Bone marrow (tissue), 2 donors: ENCODE measurements around the gene ACIN1.
"Not testable (repeated sequence)": the region's sequence is repeated elsewhere in the genome, so short reads cannot be mapped to it uniquely, and the experiment has no call there.

Experiments used
- DNase-seq, 2 donors: peaks; one replicate each; lab custom pipeline; 2025; lab: John Stamatoyannopoulos, UW

The ACIN1 gene

DNA sequence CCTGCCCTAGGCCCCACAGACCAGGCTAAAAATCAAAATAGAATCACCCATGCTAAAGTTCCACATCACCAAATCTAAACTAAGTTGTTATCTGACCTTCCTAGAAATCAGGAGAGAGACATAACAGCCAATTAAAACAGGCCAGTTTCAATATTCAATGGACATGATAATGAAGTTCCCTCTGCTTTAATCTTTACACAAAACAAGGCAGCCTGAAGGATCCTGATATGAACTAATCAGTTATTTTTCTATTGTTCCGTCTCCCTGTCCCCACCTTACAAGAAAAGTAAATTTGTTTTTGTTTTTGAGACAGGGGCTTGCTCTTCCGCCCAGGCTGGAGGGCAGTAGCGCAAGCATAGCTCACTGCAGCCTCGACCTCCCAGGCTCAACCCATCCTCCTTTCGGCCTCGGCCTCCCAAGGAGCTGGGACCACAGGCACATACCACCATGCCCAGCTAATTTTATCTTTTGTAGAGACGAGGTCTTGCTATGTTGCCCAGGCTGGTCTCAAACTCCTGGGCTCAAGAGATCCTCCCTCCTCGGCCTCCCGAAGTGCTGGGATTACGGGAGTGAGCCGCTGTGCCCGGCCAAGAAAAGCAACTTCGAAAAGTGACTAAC lies 29.5 kb upstream of the ACIN1 start:
- no peak for DNase-seq

DNA sequence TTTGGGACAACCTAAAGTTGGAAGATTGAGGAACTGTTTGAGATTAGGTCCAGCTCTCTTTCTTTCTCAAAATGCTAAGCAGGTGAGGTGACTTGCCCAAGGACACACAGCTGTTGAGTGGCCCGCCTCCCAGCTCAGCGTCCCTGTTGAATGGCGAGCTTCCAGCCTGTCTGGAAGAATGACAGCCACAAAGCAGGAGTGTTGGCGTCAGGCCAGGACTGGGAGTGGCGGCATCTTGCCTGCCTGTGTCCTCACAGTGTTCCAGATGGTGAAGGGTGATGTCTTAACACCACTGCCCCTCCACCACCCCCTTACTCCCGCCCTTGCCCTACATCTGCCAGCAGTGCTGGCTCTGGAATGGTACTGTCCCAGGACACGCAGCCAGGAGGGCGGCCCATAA lies 28.5 kb upstream of the ACIN1 start:
- DNase-seq = no peak

DNA sequence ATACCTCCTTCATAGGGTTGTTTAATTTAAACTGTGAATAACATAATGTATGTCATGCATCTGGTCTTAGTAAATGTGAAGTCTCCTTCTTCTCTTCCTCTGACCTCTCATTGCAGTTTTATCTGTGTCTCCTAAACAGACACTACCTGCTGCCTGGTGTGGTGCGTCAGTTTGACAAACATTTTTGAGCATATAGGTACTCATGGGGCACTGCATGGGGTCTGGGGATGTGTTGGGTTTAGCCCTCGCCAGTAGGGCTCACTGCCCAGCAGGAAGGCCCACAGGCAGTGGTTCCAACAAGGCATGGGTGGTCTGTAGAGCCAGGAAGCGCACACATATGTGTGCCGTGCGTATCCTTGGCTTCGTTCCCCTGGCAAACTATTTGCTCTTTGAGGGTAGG lies 27.1 kb upstream of the ACIN1 start:
- DNase-seq = no peak

GRCh38 chr14:23121361-23121771 lies 26.4 kb upstream of the ACIN1 start:
- DNase-seq = no peak

GRCh38 chr14:23120541-23121251 lies 25.8 kb upstream of the ACIN1 start:
- peak; percentile 62 to 68 for DNase-seq

DNA sequence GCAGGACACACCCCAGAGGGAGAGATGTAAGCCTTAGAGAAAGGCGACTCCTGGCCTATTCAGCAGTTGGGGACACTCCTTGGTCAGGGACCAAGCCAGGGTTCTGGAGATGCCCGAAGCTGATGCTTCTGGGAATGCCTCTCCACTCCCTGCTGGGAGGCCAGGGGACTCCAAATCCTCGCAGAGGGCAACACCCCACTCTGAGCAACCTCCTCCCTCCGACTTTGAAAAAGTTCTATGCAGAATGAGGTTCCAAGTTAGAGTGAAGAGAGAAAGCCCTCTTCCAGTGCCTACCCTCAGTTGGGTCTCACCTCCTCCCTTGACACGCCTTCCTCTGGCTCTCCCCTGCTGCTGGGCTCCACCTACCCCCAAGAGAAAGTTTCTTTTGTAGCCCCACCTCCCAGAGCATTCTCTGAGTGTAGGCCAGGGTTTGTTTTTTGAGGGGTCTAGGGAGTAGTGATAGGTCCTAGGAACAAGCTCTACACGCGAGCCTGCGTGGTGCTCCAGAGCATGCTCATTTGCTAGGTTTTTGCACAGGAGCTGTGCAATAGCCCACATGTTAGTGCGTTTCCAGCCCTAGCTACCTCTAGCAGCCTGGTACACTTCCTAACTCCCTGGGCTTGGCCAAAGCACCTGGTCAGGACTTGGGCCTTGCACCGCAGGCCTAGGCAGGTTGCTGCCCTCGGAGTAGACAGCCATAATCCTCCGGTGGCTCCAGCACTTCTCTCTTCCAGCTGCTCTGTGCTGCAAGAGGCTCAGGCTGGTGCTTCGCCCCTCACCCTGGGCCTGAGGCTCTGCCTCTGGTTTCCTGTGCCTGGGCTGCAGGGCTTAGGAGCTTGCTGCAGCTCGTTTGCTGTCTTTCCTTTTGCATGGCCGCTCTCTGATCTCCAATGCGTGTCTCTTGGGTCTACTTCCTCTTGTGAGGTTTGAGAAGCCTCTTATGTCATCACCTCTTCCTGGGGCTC lies 24.7 kb upstream of the ACIN1 start:
- peak in 1 of 2 donors; percentile 40 for DNase-seq

DNA sequence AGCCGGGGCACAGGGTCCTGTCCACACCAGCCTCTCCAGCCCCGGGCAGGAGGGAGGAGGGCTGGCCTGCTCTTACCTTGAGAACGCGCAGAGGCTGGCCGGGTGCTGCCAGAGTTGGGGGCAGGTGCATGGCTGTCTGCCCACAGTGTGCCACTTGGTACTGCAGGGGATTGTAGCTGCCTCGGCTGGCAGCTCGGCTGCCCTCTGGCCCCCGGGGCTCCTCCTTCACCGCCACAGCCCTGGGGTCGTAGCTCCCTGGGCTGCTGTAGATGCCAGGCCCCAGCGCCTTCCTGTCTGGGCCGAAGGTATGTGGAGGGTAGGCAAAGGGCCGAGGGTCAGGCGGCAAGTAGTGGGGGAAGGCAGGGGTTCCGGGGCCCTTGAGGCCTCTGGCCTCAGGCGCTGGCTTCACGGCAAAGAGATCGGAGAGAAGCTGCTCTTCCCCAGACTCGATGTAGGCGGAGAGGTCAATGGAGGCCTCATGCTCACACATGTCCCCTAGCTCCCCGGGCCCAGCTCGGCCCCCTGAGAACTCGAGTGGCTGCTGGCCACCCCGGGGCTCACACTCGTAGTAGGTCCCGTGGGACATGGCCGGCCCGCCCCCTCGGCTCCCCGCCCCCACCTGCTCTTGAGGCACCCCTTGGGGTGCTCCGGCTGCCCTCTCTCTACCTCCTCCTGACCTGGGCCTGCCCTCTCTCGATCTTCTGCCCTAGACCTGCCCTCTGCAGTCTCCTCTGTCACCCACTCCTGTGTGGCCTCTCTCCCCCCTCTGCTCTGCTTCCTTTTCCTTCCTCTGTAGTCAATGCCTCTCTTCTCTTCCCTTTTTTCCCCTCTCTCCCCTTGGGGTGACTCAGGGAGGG lies 23.8 kb upstream of the ACIN1 start, which contains the start of gene CEBPE:
Gene CEBPE, minus strand, starts transcription at position 750 of the 857 bp plus-strand sequence. Its CDS starts 164 bp downstream, at position 586.
- DNase-seq = no peak

DNA sequence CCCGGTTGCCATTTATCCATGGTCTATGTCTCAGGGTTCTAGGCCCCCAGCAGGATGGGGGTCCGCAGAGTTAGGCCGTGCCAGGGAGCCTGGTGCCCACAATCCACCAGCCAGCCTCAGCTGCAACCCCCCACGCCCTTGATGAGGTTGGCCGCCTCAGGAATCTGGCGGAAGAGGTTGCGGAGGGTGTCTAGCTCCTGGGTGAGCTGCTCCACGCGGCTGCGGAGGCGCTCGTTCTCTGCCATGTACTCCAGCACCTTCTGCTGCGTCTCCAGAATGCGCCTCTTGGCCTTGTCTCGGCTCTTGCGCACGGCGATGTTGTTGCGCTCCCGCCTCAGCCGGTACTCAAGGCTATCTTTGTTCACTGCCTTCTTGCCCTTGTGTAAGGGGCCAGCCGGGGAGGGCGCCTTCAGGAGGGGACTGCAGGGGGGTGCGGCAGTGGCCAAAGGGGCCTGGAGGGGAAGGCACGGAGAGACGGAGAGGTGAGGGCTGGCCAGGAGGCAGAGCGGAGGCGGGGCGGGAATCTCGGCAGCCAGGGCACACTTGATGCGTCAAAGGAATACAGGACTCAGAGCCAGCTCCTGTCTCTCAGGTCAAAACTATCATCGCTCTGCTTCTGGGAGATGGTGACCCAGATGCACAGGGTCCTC lies 22.6 kb upstream of the ACIN1 start:
- no peak for DNase-seq

- no peak for DNase-seq
These were observed 21.0 kb upstream of the ACIN1 start for GRCh38 chr14:23115918-23116317.

GRCh38 chr14:23115039-23115731 lies 20.2 kb upstream of the ACIN1 start:
- no peak for DNase-seq

DNA sequence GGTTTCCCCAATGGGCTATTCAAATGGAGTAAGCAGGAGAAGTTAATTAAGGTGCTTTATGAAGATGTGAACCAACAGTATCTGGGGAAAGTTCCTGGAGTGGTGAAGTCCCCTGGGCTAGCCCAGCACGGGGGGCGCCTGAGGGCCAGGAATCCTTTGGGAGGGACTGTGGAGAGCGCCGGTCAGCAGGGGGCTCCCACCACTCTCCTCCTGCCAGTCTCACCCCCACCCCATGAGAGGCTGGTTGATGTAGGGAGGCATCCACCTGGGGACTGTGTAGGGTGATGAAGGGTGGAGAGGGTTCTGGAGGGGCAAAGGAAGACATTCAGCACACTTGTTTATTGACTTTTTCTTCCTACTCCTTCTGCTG lies 19.7 kb upstream of the ACIN1 start:
- no peak for DNase-seq

DNA sequence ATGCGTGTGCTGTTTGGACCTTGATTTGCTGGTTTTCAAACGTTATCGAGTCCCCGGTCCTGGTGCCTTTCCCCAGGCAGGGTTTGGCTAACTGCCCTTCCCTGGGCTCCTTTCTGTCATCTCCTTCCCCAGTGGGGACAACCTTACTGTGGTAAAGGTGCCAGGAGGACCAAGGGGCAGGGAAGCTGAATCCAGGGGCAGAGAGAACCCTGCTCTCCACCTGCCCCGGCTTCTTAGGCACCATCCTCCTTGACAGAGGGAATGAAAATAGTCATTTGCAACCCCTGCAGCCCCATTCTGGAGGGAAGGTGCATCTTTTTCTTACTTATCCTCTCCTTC lies 19.2 kb upstream of the ACIN1 start:
- DNase-seq = no peak

DNA sequence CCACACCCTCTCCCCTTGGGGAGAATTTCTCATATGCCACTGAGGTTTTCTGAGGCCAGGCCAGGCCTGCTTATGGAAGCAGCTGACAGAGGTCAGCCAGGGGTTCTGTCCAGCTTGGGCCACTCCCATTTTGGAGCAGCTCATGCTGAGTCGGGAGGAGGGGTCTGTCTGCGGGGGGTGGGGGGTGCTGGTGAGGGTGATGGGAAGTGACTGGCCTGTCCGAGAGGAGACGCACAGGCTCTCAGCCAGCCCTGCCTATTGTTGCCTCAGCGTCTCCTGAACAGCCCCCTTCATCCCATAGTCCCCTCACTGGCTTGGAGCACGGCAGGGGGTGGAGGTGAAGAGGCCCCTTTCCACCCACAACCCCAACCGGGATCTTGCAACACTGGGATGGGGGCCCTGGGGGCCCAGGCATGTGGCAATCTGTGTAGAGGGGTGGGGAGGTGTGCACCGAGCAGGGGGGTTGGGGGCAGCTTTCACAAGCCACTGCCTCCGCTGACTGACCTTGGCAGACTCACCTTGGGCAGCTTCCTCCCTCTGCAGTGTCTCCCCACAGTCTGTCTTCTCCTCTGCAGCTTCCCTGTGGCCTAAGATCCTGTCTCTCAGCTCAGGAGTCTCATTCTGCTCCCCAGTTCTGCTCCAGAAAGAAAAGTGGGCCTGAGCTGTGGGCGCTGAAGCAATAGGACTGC lies 18.6 kb upstream of the ACIN1 start:
- no peak for DNase-seq

DNA sequence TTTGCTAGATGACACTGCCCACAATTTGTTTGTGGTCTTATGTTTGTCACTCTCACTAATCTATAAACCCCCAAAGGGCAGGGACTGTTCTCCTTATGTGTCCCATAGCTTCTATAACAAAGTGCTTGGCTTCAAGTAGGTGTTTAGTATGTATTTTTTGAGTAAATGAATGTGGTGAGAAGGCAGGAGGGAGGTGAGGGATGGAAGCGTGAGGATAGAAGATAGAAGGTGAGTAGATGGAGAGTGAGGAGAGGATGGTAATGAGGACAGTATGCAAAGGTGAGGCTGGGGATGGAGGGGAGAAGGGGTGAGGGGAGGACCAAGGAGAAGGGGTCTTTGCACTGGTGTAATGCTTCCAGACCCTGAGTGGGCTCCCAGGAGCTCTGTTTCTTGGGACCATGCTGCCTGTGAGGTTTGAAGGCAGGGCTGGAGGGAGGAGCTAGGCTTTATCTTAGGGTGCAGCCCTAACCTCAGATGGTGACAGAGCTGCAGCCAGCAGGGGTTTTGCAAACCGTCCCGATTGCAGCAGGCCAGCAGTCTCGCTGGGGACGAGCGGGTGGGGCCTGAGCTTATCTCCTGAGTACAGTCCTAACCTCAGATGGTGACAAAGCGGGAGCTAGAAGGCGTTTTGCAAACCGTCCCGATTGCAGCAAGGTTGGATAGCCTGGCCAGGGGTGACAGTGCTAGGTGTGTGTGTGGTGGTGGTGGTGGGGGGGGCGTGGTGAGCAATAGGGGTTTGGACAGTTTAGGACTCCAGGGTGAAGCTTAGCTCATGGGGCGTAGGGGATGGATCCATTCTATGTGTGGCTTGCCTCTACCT lies 17.6 kb upstream of the ACIN1 start:
- DNase-seq = peak; percentile 11 to 12

DNA sequence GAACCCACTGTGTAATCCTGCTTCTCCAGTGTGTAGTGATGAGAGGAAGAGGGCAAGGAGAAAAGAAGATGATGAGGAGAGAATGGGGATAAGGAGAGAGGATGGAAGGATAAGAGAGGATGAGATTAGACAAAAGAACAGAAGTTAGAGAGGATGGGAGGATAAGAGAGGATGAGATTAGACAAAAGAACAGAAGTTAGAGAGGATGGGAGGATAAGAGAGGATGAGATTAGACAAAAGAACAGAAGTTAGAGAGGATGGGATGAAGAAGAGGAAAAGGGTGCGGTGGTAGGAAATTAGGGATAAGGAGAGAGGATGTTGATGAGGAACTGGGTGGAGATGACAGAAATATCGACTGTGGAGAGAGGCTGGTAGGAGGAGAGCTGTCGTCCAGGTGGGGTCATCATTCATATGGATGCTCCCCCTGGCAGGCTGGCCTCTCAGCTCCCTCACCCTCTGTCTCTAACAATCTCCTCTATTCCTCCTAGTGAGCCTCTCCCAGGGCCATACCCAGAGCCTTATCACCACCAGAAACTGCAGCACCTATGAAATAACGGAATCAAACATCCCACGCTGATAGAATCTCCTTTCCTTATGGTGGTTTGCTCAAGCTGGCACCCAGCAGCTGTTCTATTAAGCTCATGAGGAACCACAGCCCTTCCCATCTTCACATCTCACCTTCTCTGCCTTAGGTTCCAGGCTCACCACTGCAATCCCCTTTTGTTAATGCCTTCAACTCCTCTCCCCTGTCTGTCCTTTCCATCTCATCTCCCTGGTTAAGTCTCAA lies 15.8 kb upstream of the ACIN1 start:
- no peak for DNase-seq

- DNase-seq = no peak
These were observed 14.8 kb upstream of the ACIN1 start for GRCh38 chr14:23109769-23110168.

DNA sequence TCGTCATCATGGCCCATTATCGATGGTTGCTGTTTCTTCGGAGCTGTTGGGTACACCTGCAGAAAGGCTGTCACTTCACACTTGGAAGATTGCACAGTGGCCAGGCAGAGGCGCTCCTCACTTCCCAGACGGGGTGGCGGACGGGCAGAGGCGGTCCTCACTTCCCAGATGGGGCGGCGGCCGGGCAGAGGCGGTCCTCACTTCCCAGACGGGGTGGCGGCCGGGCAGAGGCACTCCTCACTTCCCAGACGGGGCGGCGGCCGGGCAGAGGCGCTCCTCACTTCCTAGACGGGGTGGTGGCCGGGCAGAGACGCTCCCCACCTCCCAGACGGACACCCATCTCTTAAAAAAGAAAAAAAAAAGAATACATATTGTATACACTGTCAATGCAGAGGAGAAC lies 13.2 kb upstream of the ACIN1 start:
- DNase-seq = not testable (repeated sequence)

DNA sequence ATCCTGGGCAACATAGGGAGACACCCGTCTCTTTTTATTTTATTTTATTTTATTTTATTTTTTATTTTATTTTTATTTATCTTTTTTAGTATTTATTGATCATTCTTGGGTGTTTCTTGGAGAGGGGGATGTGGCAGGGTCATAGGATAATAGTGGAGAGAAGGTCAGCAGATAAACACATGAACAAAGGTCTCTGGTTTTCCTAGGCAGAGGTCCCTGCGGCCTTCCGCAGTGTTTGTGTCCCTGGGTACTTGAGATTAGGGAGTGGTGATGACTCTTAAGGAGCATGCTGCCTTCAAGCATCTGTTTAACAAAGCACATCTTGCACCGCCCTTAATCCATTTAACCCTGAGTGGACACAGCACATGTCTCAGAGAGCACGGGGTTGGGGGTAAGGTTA lies 12.7 kb upstream of the ACIN1 start:
- DNase-seq = not testable (repeated sequence)

DNA sequence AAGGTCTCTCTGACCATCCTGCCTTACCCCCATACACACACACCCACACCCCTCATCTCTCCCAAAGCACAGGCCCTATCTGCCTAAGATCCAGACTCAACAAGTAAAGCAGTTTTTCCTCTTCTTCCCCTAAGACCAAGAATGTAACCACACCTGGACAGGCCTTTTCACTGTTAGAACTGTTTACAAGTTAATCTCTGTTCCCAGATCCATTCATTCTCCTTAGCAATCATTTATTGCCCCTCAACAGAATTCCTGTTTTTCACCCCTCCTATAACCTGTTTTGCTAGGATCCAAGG lies 11.8 kb upstream of the ACIN1 start:
- DNase-seq = no peak
